Stimulated activated CD8-positive, alpha-beta memory T cell treated with anti-CD3 and anti-CD28 coated beads, Interleukin-4, amount 100 ng/mL, for 1 hour (primary cell): ENCODE data around the gene TGM5.
"Not testable (repeated sequence)": the region's sequence is repeated elsewhere in the genome, so short reads cannot be mapped to it uniquely, and the experiment has no call there.

Experiments
- DNase-seq, 2 donors: peaks; one replicate each; pipeline ENCODE4 v3.0.0-alpha.2; 2020; ENCODE audit warnings: low read depth in 2 of 2, low spot score in 1 of 2

The TGM5 gene

DNA sequence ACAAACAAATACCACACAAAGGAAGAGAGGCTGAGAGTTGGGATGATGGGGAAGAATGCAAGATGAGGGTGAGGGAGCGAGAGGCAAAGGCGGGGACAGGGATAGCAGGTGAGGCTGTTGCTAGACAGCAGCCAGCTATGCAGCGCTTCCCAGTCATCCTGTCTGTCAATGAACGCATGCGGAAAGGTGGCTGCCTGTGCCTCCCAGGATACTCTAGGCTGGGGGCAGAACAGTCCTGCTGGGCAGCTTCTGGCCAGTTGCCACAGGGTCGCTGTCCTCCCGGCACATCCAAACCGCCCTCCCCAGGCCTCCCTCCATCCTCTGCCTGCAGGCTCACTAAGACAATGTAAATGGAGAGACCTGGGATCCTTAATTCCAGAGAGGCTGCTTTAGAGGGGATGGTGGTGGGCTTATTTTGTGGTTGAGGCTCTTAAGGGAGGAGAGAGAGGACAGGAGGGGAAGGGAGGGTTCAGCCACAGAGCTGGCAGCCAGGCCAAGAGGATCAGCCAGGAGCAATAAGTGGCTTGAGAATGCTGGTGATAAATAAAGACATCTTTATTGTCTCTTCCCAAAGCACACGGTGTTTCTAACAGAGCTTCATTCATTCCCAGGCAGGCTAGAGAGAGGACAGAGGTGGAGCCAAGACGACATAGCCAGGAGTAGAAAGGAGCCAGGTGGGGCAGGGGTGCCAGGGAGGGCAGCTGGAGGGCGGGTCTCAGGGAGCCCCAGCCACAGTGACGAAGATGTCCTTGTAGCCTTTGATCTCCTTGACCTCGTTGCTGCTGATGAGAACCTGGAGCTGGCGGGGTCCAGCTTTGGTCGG lies 9.2 kb upstream of the TGM5 start:
- no peak for DNase-seq

DNA sequence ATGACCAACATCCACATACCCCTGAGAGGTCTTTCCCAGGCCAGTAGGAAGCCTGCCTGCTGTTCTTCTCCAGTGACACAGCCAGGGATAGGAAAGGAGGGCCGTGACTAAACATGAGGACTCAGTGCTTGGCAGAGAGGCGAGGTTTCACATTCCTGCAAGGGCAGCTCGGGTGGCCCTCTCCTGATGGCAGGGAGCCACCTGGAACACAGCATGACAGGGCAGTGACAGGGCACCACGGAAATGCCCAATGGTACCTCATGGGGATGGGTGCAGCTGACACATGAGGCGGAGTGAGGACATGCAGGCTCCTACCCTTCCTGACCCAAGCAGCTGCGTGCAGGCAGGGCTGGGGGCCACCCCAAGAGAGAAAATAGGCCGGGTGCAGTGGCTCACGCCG lies 7.4 kb upstream of the TGM5 start:
- DNase-seq = no peak

DNA sequence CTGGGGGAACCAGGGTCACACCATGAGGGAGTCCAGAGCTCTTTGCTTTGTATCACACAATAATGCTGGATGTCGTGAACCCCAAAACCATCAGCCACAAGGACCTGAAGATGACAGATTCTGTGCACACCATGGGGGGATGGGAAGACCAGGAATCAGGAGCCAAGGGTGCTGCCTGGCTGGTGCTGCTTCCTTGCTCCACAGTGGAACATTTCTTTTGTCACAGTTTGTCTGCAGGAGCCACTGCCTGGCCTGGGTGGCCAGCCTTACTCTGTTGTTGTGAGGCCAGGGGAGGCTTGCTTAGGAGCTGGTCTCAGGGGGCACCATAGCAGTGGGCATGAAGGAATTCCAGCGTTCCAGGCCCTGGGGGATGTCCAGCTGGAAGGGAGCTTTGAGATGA lies 6.5 kb upstream of the TGM5 start:
- DNase-seq = no peak

DNA sequence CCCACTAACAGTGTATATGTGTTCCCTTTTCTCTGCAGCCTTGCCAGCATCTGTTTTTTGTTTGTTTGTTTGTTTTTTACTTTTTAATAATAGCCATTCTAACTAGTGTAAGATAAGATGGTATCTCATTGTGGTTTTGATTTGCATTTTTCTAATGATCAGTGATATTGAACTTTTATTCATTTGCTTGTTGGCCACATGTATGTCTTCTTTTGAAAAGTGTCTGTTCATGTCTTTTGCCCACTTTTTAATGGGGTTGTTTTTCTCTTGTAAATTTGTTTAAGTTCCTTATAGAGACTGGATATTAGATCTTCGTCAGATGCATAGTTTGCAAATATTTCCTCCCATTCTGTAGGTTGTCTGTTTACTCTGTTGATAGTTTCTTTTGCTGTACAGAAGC lies 5.2 kb upstream of the TGM5 start:
- DNase-seq = not testable (repeated sequence)

DNA sequence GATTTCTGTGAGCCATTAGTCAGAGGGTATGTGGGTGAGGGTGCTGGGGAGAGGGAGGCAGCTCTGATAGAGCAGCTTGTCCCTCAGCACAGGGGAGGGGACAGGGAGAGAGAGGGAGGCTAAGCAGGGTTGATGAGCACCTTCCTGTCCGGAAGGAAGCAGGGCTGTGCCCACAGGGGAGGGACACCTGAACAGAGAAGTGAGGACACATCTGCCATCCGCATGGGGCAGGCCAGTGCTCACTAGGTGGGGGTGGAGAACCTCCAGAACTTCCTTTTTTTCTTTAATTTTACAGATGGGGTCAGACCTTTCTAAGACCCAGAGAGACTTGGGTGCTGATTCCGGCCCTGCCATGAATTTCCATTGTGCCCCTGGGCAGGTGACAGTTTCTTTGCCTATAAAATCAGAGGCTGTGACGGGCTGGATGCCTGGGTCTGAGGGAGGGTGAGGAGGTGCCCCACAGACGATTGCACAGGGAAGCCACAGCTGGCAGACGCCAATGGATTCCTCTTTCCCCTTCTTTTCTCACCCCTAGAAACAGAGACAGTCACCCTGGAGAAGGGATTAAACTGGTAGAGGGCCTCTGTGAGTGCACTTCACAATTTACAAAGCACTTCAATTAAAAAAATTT lies 4.1 kb upstream of the TGM5 start:
- no peak for DNase-seq

DNA sequence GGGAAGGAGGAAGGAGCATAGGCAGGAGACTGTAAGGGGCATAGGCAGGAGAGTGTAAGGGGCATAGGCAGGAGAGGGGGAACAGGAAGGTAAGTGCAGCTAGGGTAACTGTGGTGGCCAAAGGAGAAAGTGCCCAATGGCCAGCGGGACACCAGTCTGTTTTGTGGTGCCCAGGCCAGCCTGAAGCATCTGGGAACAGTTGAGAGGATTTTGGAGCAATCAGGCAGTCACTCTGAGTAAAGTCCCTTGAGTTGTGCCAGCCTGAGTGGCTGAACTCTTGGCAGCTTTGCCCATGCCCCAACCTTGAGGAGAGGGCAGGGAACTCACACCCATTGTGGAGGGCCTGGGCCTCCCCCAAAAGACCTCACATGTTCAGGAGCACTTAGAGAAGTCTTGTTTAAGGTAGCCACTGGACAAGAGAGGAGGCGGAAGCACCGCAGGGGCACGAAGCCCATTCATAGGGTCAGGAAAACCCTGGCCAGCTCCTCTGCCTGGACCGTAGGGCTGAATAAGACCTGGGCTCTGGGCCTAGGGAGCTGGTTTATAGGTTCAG lies 3.5 kb upstream of the TGM5 start:
- DNase-seq = no peak

DNA sequence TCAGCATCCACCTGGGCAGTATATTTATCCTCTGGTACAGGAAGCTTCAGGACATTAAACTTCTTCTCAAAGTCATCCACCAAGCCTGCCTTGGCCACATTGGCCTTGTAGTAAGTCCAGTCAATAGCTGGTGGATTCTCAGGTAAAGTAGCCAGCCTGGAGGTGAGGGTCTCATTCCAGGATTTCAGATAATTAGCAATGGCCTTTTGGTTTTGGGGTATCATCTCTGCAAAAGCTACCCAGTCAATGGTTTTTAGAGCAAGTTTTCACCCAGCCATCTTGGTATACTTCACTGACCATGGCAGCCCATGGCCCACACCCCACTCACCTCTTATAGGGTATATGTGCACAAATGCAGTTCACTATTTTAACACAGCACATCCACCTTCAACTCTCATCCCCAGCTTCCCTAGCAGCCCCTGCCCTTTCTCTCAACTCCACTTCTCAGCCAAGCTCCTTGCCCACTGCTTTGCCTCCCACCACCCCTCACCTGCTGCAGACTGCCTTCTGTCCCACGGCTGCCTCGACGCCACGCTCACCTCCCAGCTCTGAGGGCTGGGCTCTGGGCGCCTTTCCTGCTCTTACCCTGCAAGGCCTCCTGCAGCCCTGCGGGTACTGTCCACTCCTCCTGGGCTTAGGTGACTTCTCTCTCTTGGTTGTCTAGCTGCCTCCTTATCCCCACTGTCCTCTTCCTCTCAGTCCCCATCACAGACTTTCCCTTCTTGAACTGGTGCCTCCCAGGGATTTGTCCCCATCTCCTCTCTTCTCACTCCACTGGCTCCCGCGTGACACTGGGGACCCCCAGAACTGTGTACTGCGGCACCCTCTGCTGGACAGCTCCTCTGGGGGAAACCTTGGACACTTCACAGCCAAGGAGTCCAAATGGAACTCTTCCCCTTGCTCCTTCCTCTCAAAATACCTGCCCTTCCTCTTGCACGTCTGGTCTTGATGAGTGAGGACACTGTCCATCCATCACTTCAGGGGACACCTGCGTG lies 1.7 kb upstream of the TGM5 start:
- DNase-seq = no peak

DNA sequence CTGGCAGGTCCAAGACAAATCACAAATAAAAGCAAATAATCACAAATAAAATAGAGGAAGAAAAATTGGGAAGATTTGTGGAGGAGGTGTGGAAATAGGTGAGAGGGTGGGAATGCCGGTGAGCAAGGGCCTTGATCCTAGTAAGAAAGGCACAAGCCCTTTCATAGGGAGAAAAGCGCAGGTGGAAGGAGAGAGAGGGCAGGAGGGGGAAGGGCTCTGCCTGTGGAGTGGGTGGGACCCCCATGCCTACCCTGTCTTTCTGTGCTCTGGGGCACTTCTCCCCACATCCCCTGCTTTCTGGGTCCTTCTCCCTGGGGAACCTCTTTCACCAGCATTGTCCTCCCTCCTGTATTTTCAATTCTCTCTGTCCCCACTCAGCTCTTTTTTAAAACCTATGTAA lies 711 bp upstream of the TGM5 start:
- DNase-seq = no peak

DNA sequence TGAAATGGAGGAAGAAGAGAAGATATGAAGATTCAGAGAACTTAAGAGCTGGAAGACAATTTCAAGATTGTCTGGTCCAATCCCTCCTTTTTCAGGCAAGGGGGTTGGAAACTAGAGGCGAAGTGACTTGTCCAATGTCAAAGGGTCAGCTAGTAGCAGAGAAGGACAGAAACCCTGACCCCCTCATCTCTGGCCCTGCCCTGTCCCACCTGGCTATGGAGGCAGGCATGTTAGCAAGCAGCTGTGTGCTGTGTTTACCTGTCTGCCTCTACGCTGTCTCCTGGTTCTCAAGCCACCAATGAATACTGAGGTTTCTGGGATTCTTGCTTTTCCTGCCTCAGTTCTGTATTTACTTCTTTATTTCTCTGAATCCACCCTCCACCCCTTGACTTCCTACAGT lies 342 bp downstream of the TGM5 start:
- no peak for DNase-seq

DNA sequence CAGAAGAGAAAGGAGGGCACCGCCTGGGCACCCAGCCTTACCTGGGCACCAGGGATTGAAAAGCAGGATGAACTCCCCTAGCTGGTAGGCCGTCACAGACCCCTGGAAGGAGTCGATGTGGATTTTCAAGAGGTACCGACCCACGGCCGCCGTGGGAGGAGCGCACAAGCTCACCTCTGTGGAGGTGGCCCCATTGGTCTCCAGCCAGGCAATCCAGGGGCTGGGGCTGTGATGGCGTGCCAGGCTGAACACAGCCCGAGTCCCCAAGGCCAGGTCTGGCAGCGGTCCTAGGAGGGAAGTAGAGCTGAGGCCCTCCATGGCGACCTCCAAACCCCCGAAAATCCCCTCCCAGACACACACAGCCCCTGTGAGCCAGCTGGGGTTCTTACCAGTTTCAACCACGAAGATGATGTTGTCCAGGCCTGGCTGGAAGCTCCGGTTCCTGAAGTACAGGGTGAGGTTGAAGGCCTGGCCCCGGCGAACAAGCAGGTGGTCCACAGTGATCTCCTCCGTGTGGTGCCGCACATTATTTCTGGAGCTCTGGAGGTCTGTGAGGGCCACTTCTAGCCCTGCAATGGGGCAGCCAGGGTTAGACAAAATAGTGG lies 6.6 kb downstream of the TGM5 start:
- no peak for DNase-seq

DNA sequence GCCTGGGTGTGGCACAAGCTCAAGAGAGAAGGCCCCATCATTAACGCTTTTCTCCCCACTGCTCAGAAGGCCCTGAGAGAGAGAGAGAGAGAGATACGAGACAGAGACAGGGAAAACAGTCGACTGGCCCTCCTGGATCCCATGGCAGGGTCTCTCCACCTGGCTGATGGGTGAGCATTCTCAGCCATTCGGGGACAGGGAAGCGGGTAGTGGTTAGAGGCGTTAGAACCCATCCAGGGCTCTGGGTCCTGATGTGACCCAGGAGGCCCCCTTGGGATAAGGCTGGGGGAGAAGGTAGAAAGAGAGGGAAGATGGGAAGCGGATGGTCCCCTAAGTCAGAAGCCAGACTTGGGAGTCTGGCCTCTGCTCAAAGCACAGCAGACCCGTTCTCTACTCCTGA lies 7.9 kb downstream of the TGM5 start:
- no peak for DNase-seq

DNA sequence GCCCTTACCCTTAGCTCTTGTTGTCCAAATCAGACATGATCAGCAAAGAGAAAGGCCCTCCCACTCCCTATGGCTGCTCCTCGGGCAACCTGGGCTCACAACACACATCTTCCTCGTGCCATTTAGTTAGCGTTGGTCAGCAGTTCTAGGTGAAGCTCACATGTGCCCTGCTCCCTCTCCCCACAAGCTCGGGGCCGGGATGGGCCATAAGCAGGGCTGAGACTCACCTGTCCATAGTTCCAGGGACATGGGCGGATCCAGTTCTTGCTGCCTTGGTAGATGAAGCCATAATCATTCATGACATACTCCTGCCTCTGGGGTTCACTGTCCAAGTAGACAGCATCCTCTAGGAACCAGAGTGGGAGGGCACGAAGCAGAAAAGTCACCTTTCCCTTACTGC lies 10.4 kb downstream of the TGM5 start:
- DNase-seq = no peak

DNA sequence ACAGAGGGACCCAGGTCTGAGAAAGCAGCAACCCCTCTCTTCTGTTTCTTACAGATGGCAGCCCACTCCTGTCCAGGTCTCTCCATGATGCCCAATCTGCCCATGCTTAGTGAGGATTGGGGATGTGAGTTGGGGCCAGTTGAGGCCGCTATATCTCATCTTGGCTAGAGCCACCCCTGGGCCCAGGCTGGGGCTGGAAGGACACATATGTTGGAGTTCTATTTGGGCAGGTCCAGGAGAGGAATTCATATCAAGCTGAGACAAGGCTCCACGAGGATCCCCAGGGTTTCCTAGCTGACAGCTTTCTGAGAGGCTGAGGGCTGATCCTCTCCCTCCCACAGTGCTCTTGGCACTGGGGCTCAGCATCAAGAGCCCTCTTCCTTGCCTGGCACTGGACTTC lies 11.4 kb downstream of the TGM5 start:
- DNase-seq = no peak

DNA sequence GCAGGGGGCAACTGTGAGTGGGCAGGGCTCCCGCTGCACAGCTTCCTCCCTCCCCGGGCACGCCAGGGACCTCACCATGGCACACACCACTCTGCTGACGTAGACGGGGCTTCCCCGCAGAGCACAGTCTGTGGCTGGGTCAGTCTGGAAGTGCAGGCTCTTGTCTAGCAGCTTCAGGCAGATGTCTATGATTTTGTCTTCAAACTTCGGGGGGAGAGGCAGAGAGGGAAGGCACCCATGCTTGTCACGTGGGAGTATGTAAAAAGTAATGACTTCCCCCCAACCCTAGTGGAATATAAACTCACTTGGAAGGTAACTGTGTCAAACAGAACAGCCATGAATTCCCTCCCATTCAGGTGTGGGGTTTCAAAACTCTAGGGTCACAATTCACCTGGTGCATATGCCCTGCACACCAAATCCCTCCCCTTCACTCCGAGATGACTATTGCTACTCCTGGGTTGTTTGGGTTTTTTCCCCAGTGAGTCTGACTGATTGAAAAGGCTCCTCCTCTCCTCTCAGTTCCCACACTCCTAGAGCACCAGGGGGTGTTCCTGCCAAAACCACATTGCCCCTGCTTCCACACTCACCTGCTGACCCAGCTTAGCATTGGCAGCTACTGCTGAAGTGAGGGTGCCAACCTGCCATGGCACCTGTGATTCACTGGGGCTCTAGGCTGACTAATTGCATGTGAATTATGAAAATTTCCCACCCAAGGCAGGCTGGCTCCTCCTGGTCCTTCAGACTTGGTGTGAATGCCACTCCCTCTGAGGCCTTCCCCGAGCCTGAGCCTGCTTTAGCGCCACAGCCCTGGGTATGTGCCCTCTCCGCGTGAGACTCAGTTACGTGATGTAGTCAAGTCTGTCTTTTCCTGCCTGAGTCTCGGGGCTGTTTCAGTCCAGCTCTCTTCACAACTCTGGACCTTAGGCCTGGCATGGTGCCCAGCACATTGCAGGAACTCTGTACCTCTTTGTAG lies 13.0 kb downstream of the TGM5 start:
- DNase-seq = no peak

DNA sequence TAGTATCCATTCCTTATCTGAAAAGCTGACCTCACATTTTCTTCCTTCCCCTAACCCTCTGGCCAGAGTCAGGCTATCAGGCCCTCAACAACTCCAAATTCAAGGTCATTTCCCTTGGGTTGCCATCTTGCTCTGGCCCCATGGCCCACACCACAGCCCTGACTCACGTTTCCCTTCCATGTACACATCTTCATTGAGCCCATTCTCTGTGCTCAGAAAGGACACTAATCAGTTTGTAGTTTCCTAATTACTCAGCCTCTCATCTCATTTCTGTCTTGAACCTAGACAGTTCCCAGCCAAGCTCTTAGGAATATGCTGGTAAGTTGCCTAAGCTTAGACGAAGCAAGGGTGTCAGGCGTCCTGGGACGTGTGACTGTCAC lies 14.9 kb downstream of the TGM5 start:
- DNase-seq = no peak

DNA sequence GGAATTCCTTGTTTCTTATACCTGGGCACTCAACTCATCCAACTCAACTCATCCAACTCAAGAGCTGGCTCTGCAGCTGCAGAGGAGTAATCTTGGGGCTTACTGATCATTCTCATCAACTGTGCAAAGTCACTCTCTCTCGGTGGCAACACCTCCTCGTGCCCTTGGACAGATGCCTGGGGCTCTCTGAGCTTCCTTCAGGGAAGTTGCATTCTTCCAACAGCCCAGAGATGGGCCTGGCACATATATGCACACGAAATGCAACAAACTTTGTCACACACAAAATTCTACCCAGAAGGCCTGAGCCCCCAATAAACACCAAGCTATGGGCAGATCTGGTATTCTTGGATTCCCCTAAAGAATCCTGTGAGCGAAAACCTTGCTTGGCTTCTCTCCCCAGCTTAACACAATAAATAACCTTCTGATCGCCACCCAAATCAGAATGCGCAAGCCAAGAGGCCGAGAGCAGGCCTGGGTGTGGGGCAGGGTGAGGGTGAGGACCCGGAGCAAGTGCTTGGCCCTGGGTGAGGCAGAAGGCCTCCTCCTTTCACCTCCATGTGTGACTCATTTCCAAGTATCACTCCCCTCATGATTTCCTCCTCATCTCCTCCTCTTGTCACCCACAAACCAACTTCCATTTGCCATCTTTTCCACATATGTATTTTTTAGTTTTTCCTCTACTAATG lies 15.4 kb downstream of the TGM5 start:
- DNase-seq = no peak

DNA sequence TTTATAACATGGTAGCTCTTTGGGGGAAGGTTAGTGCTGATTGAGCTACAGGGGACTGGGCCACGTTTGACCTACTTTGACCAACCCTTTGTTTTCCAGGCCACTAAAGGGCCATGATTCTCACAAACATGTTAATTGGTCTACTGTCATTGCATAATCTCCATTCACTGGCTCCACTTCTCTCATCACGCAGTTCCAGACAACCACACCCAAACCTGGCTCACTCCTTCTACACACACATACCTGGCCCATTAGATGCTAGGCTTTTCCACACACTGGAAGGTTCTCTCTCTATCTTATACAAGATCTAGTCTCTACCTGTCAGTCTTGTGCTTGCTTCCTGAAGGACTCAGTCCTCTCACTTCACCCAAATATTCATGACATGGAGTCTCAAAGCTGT lies 15.9 kb downstream of the TGM5 start:
- no peak for DNase-seq

DNA sequence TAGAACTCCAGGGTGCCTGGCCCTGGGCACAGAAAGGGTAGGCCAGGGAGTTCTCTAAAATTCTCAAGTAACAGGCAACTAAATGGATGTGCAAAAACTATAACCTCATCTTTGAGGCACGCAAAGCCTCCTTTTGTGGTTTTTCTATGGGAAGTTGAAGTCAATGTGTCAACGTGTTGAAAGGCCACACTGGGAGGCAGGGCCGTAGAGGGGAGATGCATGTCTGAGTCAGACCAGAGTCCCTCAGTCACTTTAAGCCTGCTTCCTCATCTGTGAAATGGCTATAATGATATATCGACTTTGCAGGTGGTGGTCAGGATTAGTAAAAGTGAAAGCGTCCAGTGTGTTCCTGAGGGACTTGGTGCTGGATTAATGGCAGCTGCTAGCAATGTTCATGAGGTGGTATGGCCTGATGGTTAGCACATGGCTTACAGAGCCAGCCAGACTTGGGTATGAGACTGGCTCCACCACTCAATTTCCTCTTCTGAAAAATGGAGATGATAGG lies 17.0 kb downstream of the TGM5 start:
- no peak for DNase-seq

DNA sequence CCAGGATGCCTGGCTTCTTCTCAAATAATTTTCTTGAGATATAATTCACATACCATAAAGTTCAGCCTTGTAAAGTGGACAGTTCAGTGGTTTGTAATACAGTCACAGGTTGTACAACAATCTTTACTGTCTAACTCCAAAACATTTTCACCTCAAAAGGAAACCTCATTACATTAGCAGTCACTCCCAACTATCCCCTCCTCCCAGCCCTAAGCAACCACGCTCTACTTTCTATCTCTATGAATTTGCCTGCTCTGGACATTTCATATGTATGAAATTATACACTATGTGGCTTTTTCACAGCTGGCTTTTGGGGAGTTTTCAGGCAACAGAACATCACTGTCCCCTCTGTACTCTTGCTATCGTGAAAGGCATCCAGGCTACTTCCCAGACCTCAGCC lies 17.5 kb downstream of the TGM5 start:
- no peak for DNase-seq
